D721Med (cell line): Measurements from ENCODE around the gene THAP5.

Experiments used
- DNase-seq: peaks from one replicate; pipeline ENCODE4 v3.0.0; 2011; ENCODE audit warnings: low spot score; ENCODE audit not compliant: insufficient read length
- FAIRE-seq: peaks from 2 replicates; lab custom pipeline; 2011; peaks lifted over from hg19 to GRCh38; lab: Jason Lieb, UNC
- TF ChIP-seq, protein P1 (sequence below): IDR thresholded peaks from 2 replicates; pipeline ENCODE4 v1.5.1; 2012; ENCODE audit warnings: mild to moderate bottlenecking, control low read depth; ENCODE audit not compliant: insufficient read depth; ENCODE audit errors: missing control alignments

Gene THAP5

DNA sequence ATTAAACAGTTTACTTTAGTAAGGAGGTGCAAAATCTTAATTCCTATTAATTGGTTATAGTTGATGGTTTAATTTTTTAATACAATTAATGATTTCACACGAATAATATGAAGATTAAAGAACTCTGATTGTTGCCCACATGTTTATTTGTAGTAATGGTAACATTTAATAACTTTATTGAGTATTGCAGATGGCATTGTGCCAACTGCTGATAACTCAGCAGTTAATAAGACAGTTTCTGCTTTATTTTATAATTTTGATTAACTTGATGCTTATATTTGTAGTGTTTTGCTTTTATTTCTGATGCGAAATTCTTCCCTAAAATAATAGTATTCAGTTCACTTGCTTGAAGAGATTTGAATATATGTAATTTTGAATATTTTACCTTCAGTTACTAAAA is 3.0 kb upstream of the THAP5 start:
- no peak for FAIRE-seq
- TF ChIP-seq, protein P1, sequence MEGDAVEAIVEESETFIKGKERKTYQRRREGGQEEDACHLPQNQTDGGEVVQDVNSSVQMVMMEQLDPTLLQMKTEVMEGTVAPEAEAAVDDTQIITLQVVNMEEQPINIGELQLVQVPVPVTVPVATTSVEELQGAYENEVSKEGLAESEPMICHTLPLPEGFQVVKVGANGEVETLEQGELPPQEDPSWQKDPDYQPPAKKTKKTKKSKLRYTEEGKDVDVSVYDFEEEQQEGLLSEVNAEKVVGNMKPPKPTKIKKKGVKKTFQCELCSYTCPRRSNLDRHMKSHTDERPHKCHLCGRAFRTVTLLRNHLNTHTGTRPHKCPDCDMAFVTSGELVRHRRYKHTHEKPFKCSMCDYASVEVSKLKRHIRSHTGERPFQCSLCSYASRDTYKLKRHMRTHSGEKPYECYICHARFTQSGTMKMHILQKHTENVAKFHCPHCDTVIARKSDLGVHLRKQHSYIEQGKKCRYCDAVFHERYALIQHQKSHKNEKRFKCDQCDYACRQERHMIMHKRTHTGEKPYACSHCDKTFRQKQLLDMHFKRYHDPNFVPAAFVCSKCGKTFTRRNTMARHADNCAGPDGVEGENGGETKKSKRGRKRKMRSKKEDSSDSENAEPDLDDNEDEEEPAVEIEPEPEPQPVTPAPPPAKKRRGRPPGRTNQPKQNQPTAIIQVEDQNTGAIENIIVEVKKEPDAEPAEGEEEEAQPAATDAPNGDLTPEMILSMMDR, result no peak

GRCh38 chr7:108570146-108570755 is 745 bp upstream of the THAP5 start:
- FAIRE-seq, result no peak

More for the DNA sequence above, 3.0 kb upstream of the THAP5 start:
- DNase-seq, result no peak

GRCh38 chr7:108568801-108569380 is 615 bp downstream of the THAP5 start:
- DNase-seq (no peak), FAIRE-seq (no peak)
- TF ChIP-seq, protein P1, result no peak

More at GRCh38 chr7:108570146-108570755, 745 bp upstream of the THAP5 start:
- TF ChIP-seq, protein P1, result no peak
- DNase-seq, result no peak

DNA sequence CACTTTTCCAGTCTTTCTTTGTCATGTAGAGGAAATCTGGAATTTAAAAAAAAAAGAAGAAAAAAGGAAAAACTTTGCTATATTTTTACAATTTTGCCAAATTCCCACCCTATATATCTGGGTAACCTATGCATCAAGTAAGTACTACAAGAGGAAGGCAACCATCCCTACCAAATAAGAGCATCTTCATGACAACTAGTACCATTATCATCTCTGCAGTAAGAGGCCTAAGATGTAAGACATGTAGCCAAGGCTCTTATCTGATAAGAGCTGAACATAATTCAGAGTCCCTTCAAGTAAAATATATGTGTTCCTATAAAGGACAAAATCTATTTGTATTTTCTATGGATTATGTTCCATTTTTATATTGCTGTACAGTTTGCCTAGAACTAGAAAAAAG is 3.5 kb downstream of the THAP5 start:
- no peak for FAIRE-seq
- no peak for DNase-seq
- TF ChIP-seq, protein P1, result no peak

GRCh38 chr7:108561047-108561619 is 8.4 kb downstream of the THAP5 start:
- TF ChIP-seq, protein P1, result no peak
- no peak for FAIRE-seq
- no peak for DNase-seq

GRCh38 chr7:108559253-108559652 is 10.3 kb downstream of the THAP5 start:
- TF ChIP-seq, protein P1, result no peak
- FAIRE-seq, result no peak

GRCh38 chr7:108557617-108558016 is 11.9 kb downstream of the THAP5 start:
- TF ChIP-seq, protein P1, result no peak
- DNase-seq, result no peak
- FAIRE-seq, result no peak

More at GRCh38 chr7:108559253-108559652, 10.3 kb downstream of the THAP5 start:
- DNase-seq, result no peak
